ENCODE results near the gene VCAN. TPM values are rescaled to one million over a fixed set of nuclear protein-coding genes. Genes with fewer than 3 reads are reported as not detected.
A peak's percentile ranks its signal among the peaks of the same experiment; 100 is the strongest.

VCAN gene
- total and polyA plus RNA-seq, 2 donors from 2014 or later = 2.1 to 226 TPM

- H3K4me3 ChIP-seq (ENCODE audit: low read length in 3 of 3) = no peak overlapping the region
- H3K4me1 ChIP-seq (ENCODE audit: control insufficient read depth in 2 of 3, insufficient read depth in 2 of 3, low read depth in 1 of 3, low read length in 3 of 3) = peaks cover 0 to 3% (median 0%) of the 10 kb centered on the region in 3 donors
- no peaks in the 10 kb centered on the region for H3K9me3 ChIP-seq (ENCODE audit: control insufficient read depth in 2 of 3, insufficient read depth in 1 of 3, low read length in 3 of 3)
- no peaks in the 10 kb centered on the region for H3K36me3 ChIP-seq (ENCODE audit: control insufficient read depth in 2 of 3, insufficient read depth in 3 of 3, low read length in 3 of 3)
- intact Hi-C loops (cut with DNase I) = no loop called here
- no peak for DNase-seq
- no peak for TF ChIP-seq CTCF (IDR thresholded peaks at IDR 0.05; ENCODE audit: borderline replicate concordance, extremely low read depth, insufficient read depth)
- no peak for FAIRE-seq
- H3K9ac ChIP-seq (ENCODE audit: low read length in 3 of 3) = no peak overlapping the region
- H3K27ac ChIP-seq (ENCODE audit: low read depth in 2 of 2, low read length in 2 of 2) = no peak overlapping the region
- no peaks in the 10 kb centered on the region for H3K27me3 ChIP-seq (ENCODE audit: control insufficient read depth, insufficient read depth, low read length)
Measured at GRCh38 chr5:83563631-83564030, 92.1 kb downstream of the VCAN start.

- FAIRE-seq (peak; percentile 98), DNase-seq (peak in 2 of 5 donors; percentile 63 to 73)
- Histone ChIP-seq H3K9ac (ENCODE audit: low read length in 3 of 3) (no peak overlapping the region), H3K4me3 (ENCODE audit: low read length in 3 of 3) (no peak overlapping the region), H3K9me3 (ENCODE audit: control insufficient read depth in 2 of 3, insufficient read depth in 1 of 3, low read length in 3 of 3) (no peaks in the 10 kb centered on the region), H3K27me3 (ENCODE audit: control insufficient read depth, insufficient read depth, low read length) (no peaks in the 10 kb centered on the region), H3K27ac (ENCODE audit: low read depth in 2 of 2, low read length in 2 of 2) (no peak overlapping the region), H3K4me1 (ENCODE audit: control insufficient read depth in 2 of 3, insufficient read depth in 2 of 3, low read depth in 1 of 3, low read length in 3 of 3) (peaks cover 0 to 3% (median 0%) of the 10 kb centered on the region in 3 donors), H3K36me3 (ENCODE audit: control insufficient read depth in 2 of 3, insufficient read depth in 3 of 3, low read length in 3 of 3) (no peaks in the 10 kb centered on the region)
- intact Hi-C loops (cut with DNase I) = no loop called here
- peak; percentile 43 for TF ChIP-seq CTCF (IDR thresholded peaks at IDR 0.05; ENCODE audit: borderline replicate concordance, extremely low read depth, insufficient read depth)
Measured at GRCh38 chr5:83564069-83564749, 92.7 kb downstream of the VCAN start.

- H3K27ac ChIP-seq (ENCODE audit: low read depth in 2 of 2, low read length in 2 of 2) = no peak overlapping the region
- no peak overlapping the region for H3K4me3 ChIP-seq (ENCODE audit: low read length in 3 of 3)
- intact Hi-C loops (cut with DNase I) = no loop called here
- peaks cover 0 to 2% (median 0%) of the 10 kb centered on the region in 3 donors for H3K36me3 ChIP-seq (ENCODE audit: control insufficient read depth in 2 of 3, insufficient read depth in 3 of 3, low read length in 3 of 3)
- H3K9me3 ChIP-seq (ENCODE audit: control insufficient read depth in 2 of 3, insufficient read depth in 1 of 3, low read length in 3 of 3) = no peaks in the 10 kb centered on the region
- no peaks in the 10 kb centered on the region for H3K27me3 ChIP-seq (ENCODE audit: control insufficient read depth, insufficient read depth, low read length)
- no peaks in the 10 kb centered on the region for H3K4me1 ChIP-seq (ENCODE audit: control insufficient read depth in 2 of 3, insufficient read depth in 2 of 3, low read depth in 1 of 3, low read length in 3 of 3)
- FAIRE-seq (no peak), DNase-seq (no peak)
- TF ChIP-seq CTCF (IDR thresholded peaks at IDR 0.05; ENCODE audit: borderline replicate concordance, extremely low read depth, insufficient read depth) = no peak
- no peak overlapping the region for H3K9ac ChIP-seq (ENCODE audit: low read length in 3 of 3)
Measured at GRCh38 chr5:83567741-83568140, 96.2 kb downstream of the VCAN start.

Data from kidney (tissue), 14 donors.